GM19468 (cell line): ENCODE measurements around the gene PMVK.

Experiments
- ATAC-seq: cut with Tn5 transposase; IDR thresholded peaks from one replicate; pipeline ENCODE4 v1.9.1; 2021; ENCODE audit warnings: mild to moderate bottlenecking, moderate library complexity, moderate number of reproducible peaks; ENCODE audit not compliant: unreplicated experiment; ENCODE audit errors: extremely low read depth

PMVK gene

GRCh38 chr1:154967331-154967950 lies 30.9 kb upstream of the PMVK start:
- no peak for ATAC-seq

- ATAC-seq = no peak
Measured at GRCh38 chr1:154966111-154966510, 29.6 kb upstream of the PMVK start.

DNA sequence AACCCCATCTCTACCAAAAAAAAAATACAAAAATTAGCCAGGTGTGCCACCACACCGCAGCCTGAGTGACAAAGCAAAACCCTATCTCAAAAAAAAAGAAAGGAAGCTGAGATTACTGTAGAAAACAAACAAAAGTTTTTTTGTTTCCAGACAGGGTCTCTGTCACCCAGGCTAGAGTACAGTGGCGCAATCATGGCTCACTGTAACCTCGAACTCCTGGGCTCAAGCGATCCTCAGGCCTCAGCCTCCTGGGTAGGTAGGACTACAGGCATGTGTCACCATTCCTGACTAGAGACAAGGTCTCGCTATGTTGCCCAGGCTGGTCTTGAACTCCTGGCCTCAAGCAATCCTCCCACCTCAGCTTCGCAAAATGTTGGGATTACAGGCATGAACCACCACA lies 27.8 kb upstream of the PMVK start:
- no peak for ATAC-seq

- no peak for ATAC-seq
Measured at GRCh38 chr1:154963643-154964042, 27.1 kb upstream of the PMVK start.

GRCh38 chr1:154962795-154963330 lies 26.3 kb upstream of the PMVK start:
- no peak for ATAC-seq

DNA sequence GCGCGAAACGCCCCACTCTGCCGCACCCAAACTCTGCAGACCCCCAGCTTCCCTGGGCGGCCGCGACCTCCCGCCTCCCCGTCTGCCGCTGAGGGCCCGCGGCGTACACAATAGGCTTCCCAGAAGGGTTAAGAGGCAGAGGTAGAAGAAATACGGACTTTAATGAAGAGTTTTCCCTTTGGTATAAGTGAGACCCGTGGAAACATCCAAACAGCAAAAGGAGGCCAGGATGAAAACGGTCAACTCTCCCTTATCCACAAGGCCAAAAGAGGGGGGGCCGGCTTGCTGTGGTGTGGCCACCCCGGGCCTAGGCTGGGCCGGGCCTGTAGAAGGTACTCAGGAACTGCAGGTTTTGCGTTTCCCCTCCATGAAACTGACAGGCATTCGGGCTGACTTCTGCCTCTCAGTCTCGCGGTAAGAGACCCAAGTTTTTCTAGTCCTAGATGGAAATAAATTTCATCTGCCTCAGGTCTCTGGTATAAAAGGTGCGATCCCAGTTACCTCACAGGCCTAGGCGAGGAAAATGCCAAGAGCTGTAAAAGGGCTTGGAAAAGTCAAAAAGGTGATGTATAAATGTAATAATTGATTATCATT lies 25.7 kb upstream of the PMVK start:
- no peak for ATAC-seq

DNA sequence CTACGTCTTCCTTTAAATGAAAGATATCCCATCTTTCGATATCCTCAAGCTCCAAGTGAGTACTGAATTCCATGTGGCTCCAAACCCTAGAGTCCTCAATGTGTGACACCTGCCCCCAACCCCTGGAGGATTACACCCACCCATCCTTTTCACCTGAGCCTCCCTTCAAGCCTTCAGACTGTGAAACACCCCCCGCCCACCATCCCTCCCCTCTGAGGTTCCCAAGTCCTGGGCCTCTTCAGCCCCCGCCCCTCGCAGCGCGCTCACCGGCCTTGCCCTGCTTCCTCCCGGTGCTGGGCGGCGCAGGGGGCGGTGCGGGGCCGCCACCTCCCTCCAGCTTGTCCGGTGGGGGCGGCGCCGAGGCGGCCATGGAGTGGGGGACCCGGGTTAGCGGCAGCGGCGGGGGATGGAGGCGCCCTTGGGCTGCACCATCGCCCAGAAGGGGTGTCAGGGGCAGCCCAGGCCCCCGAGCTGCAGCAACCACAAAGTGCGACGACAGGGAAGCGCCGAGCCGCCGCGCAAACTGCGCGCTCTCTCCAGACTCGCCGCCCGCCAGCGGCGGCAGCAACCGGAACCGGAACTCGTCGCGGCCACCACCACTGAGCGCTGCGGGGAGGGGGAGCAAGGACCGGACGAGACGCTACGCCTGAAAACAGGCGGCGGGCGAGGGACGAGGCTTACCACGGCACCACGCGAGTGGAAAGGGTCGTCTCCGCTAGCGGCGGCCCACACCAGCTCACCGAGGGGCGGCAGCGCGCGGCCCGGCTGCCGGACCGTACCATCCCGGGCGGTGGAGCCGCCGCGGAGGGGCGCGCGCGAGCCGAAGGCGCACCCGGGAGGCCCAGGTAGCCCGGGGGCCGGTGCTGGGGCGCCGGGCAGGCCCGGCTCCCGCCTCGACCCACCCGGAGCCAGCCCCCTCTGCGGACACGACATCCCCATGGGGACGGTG lies 25.0 kb upstream of the PMVK start, which contains the start of gene PYGO2:
TSS of gene PYGO2 (minus strand) at position 576 of the 949 bp plus-strand sequence. CDS start at position 370, 206 bp downstream.
- peak; percentile 40 for ATAC-seq

- no peak for ATAC-seq
Measured at GRCh38 chr1:154960446-154961136, 24.1 kb upstream of the PMVK start.

- no peak for ATAC-seq
Measured at GRCh38 chr1:154959426-154959780, 22.9 kb upstream of the PMVK start.

DNA sequence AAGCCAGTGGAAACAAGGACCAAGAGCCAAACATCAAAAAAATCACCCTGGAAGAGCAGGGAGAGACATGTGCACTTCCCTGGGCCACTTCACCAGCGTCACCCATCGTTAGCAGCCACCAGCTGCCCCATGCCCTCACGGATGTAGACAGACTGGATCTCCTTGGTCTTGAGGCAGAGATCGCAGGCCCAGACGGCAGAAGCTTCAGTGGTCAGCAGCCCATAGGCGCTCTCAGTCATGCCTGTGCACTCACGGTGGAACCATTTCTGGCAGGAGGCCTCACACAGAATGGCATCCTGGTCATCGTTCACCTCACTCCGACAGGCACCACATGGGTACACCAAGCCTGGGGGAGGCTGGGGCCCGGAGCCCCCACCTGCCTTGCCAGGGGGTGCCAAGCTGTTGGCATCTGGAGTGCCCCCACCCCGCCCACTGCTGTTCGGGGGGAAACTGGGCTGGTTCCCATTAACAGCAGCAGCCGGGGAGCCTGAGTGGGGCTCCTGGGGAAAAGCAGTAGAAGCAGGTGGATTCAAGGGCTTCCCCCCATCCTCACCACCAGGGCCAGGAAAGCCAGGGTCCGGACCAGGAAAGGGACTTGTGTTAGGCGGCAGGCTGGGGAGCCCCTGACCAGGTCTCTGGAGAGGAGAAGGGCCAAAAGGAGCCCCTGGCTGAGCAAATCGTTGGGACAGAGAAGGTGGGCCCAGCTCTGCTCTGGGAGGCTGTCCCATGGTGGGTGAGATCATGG lies 22.3 kb upstream of the PMVK start:
- no peak for ATAC-seq

DNA sequence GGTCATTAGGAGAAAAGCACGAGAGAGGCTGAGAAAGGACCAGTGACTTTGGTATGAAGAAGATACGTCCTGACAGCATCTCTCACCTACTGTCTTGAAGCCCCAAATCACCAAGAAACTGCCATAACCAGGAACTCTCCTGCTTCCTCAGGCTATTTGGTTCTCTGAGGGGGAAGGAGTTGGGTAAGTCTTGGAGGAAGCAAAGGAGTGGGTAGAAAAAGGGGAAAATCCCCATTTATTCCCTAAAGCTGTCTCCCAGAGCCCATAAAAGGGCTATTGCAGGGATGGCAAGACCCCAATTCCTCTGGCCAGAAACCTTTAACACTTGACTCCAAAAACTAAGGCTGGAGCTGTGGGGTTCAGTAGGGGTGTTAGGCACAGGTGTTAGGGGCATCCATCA lies 21.5 kb upstream of the PMVK start:
- ATAC-seq = no peak

- no peak for ATAC-seq
Measured at GRCh38 chr1:154957091-154957657, 20.7 kb upstream of the PMVK start.

DNA sequence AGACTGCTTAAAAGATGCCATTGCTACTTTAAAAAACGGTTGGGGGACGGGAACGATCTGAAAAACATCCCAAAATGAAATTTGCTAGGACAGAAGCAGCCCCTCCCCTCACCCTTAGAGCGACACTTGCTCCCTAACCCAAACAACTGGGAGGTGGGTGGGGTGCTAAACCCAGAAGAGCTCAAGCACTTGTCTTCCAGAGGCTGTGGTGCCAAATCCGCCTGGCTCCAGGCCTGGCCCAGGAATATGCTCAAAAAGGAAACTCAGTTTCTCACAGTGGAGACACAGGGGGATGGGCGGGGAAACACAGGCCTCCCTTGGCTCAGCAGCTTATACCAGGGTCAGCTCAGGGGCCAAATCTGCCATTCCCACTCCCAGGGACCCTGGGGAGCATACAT lies 20.0 kb upstream of the PMVK start:
- ATAC-seq = no peak

DNA sequence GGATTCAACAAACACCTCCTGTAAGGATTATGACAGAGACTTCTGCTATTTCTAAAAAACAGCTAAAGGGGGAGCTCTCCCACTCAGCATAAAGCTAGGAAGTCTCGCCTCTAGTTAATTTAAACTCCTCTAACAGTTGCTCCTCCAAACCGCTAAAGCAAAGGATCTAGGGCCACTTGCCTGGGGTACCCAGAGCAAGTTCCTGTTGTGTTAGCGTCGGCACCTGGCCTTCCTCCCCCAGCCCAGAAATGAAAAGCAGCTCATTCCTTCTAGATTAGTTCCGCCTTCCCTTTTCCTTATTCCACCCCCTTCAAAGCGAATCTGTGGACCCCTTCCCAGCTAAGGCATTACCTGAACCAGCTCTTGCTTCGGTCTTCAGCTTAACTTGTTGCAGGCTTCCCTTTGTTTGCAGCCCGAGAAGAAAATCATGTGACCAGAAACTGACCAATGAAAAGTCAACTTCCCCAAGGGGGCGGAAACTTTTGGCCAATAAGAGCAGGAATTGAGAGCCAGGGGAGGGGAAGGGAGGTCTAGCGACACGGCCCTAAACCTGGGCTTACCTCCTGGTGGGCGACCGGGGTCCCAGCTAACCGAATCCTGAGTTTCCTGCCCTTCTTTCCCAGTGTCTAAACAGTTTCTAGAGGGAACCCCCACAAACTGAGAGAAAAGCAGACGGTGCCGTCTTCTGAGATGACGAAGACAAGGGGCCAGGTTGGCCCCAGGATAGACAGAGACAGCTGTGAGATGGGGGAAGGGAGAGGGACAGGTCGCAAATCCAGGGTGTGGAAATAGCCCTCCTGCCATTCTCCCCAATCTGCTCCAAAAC lies 19.4 kb upstream of the PMVK start, which contains the start of gene PBXIP1:
TSS of gene PBXIP1 (minus strand) at position 382 of the 826 bp plus-strand sequence. CDS start 2,378 bp downstream, outside the sequence.
- no peak for ATAC-seq

DNA sequence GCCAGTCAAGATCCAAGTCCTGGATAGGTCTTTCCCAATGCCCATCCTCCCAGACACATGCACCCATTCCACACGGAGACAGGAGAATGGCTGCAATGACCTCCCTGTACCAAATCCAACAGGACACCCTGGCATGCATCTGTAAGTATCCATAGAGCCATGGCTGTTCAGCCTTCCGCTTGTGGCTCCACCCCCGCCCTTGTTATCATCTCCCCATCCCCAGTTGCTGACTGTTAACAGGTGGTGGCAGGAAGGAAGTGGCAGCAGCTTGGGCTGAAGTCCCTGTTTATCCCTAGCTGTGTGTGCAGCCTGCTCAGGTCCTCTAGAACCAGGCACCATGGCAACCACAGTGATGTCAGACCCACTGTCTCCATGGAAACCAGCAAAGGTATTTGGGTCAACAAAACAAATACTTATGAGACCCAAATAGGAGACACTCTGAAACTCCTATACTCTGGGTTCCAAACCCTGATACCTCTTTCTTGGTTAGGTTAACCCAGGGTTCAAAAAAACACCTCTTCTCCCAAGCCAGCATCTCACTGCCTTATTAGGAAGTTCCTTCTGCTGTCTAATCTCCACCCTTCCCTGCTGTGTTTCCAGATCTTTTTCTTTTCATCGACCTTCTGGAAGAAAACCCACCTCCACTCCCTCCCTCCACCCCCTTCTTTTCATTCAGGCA lies 18.7 kb upstream of the PMVK start:
- peak; percentile 35 for ATAC-seq

DNA sequence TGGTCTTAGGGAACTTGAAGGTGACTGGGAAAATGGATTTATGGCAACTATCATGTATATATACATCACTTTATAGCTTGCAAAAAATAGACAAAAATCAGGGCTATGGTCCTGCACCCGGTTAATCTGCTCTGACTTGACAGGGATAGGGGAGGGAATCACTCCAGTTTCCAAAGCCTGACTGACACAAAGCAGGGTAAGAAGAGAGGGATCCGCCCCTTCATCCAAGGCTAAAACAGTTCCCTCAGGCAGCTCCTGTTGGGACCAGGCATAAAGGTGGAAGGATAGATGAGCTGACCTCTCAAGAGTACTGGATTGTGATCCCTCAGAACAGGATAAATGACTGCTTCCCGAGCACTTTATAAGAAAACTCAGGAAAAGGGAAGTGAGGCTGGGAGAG lies 18.0 kb upstream of the PMVK start:
- ATAC-seq = no peak

DNA sequence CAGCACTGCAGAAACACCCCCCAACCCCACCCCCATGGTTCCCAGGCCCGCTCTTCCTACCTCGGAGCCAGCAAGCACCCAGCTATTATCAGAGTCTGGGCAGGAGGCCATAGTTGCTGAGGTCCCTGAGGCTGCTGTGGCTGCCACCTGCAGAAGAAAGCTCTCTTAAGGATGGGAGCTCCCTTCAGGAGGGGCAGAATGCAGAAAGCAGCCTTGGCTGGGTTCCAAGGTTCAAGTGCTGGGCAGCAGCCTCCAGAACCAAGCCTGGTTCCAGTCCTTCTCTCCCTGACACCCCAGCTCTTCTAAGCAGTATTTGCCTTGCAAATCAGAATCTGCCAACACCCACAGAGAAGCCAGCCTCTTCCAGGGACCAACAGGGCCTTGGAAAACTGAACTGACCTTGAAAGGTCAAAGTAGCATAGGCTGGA lies 17.1 kb upstream of the PMVK start:
- ATAC-seq = no peak

- ATAC-seq = no peak
Measured at GRCh38 chr1:154952664-154953063, 16.1 kb upstream of the PMVK start.
